ENCODE data around the gene TEKTIP1.

TEKTIP1 gene

DNA sequence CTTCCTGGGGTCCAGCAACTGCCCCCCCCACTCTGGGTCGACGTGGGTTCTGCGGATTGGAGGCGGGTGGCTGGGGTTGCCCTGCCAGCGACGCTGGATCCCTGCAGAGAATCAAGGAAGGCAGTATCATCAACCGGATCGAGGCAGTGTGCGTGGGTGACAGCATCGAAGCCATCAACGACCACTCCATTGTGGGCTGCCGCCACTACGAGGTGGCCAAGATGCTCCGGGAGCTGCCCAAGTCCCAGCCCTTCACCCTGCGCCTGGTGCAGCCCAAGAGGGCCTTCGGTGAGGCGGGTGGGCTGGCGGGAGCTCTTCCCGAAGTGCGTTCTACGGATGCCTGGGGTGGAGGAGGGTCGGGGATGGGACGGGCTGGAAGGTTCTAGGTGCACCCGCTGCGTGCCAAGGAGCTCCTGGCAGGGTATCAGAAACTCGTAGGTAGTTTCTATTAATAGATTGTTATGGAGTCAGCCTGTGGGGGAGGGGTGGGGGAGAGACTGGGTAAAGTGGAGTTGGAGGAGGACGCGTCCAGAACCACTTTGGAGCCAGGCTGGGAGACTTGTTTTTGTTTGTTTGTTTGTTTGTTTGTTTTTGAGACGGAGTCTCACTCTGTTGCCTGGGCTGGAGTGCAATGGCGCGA lies 47.9 kb downstream of the TEKTIP1 start:
- no peak for DNase-seq

DNA sequence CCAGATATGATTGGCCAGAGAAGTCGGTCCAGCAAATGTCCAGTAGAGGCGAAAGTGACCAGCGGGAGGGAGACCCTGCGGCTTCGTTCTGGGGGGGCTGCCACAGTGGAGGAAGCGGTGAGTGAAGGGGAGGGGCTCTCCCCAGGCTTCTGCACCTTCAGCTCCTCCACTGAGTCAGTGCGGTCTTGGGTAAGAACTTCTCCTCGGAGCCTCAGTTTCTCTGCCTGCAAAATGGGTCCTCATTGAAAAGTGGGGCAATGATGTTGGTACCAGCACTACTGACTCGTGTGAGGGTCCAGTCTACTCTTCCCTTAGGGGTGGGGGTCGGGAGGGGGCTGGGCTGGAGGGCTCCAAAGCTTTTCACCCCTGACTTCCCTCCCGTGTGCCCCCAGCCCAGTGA lies 50.5 kb downstream of the TEKTIP1 start:
- DNase-seq = no peak

DNA sequence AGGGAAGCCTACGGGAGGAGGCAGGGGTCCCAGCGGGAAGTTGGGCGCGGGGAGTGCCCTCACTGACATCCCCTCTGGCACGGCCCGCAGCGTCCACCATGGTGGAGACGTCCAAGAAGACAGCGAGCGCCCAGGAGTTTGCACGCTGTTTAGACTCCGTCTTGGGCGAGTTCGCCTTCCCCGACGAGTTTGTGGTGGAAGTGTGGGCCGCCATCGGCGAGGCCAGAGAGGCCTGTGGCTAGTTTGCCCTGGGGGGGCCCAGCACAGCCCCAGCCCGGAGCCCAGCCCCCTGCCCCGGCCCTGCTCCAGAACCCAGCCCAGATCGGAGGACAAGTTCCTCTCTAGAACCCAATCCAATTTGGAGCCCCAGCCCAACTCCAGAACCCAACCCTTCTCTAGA lies 51.0 kb downstream of the TEKTIP1 start:
- DNase-seq = no peak

DNA sequence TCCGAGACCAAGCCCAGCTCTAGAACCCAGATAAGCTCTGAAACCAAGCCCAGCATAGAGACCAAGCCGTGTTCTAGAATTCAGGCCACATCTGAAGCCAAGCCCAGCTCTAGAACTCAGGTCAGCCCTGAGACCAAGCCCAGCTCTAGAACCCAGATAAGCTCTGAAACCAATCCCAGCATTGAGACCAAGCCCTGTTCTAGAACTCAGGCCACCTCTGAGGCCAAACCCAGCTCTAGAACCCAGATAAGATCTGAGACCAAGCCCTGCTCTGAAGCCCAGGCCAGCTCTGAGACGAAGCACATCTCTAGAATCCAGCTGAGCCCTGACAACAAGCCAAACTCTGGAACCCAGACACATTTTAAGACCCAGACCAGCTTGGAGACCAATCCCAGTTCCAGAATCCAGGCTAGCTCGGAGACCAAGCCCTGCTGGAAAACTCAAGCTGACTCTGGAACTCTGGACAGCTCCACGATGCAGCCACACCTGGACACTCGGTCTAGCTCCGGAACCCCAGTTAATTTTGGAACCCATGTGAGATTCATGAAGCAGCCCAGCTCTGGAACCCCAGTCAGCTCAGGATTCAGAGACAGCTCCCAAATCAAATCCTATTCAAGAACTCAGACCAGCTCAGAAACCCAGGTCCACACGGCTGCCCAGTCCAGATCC lies 52.2 kb downstream of the TEKTIP1 start:
- no peak for DNase-seq

DNA sequence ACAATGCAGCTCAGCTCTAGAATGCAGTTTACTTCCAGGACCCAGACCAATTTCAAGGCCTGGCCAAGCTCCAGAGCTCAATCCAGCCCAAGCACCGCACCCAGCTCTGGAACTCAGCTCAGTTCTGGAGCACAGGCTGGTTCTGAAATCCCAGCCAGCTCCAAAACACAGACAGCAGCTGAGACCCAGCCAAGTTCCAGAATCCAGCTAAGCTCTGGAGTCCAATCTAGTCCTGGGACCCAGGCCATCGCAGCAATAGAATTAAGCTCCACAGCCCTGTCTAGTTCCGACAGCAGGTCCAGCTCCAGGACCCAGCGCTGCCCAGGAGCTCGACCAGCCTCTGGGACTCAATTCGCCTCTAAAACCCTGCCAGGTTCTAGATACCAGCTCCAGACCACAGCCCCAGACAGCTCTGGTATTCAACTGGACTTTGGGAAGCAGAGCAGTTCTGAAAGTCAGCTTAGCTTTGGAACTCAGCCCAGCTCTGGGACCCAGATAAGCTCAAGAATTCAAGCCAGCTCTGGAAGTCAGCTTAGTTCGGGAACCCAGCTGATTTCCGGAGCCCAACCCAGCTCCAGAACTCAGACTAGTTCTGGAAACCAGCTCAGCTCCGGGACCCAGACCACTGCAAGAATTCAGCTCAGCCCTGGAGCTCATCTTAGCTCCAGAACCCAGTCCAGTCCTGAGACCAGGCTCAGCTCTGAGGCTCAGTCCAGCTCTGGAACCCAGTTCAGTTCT lies 53.1 kb downstream of the TEKTIP1 start:
- DNase-seq = no peak

DNA sequence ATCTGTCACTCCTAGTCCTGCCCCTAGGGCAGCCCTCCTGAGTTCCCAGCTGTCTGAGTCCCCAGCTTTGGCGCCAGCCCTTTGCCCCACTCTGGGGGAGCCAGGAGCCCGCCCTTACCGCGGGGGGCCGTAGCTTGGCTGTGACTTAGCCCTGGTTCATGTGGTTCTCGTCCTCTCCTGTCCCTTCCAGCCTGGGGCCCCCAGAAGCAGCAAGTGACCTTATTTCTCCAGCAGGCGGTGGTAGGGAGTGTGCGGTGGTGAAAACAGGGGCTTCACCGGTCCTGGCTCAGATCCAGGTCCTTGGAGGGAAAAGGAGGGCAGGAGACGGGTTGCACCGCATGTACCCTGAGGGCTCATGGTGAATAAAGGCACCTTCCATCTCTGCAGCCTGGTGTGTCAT lies 54.2 kb downstream of the TEKTIP1 start:
- DNase-seq = no peak

Data from CD4-positive, alpha-beta T cell treated with Interleukin-12 subunit alpha and Interleukin-12 subunit beta, for 1 hour (primary cell).